Testis (tissue), 3 donors: ENCODE data around the gene KATNIP. TPM values are rescaled to one million over a fixed set of nuclear protein-coding genes. Genes with fewer than 3 reads are reported as not detected.

Experiments
- DNase-seq: peaks from one replicate; pipeline ENCODE4 v3.0.0-alpha.2; 2019
- H3K27ac ChIP-seq, 2 donors: fragments of 200-600 bp; sonication (generic); one replicate each; pipeline ENCODE4 v1.5.1; 2019
- H3K27me3 ChIP-seq: fragments of 200-600 bp; sonication (generic); one replicate; pipeline ENCODE4 v1.5.1; 2019
- H3K36me3 ChIP-seq: fragments of 200-600 bp; sonication (generic); one replicate; pipeline ENCODE4 v1.5.1; 2017; ENCODE audit warnings: low read depth; ENCODE audit errors: missing control alignments
- H3K4me1 ChIP-seq: fragments of 200-600 bp; sonication (generic); one replicate; pipeline ENCODE4 v1.5.1; 2019
- H3K4me3 ChIP-seq, 2 donors: fragments of 200-600 bp; sonication (generic); one replicate each; pipeline ENCODE4 v1.5.1; 2017 to 2019
- H3K9me3 ChIP-seq: fragments of 200-600 bp; sonication (generic); one replicate; pipeline ENCODE4 v1.5.1; 2017
- CTCF ChIP-seq, 3 experiments: fragments of 450-650 bp in 2 of 3; fragments of 200-600 bp in 1 of 3; sonication (generic) in 1 of 3; IDR thresholded peaks; one replicate each; pipeline ENCODE4 v1.5.1; 2016 to 2019; ENCODE audit warnings: antibody characterized with exemption in 3 of 3, mild to moderate bottlenecking in 2 of 3, moderate library complexity in 1 of 3
- POLR2A ChIP-seq: fragments of 450-650 bp; IDR thresholded peaks from one replicate; pipeline ENCODE4 v1.6.1; 2017; ENCODE audit warnings: antibody characterized with exemption, mild to moderate bottlenecking, moderate library complexity
- WGBS, 2 donors: methylation state at CpG; one replicate each; pipeline ENCODE4 v1.1.5; 2018; 5-methylcytosine and 5-hydroxymethylcytosine counted together
- intact Hi-C: fragments of 100-400 bp; cut with DNase I; formaldehyde crosslinking; loops from one replicate; pipeline ENCODE4 v1.15.1; 2023; ENCODE audit warnings: low total_unique reads
- polyA plus RNA-seq: library from polyadenylated mRNA; stranded (reverse); fragments of 350-450 nt; fragmentation: Illumina TruSeq; extraction: RNeasy Lipid Tissue Mini Kit (QIAGEN cat#74804); gene quantifications from one replicate; pipeline ENCODE4 v1.2.3, GENCODE V29; 2014; ENCODE audit warnings: low read depth, low replicate concordance; ENCODE audit not compliant: insufficient read depth
- total RNA-seq, 2 donors: library from RNA; depleted of rRNA; stranded (reverse); fragments of >200 nt; gene quantifications; one replicate each; pipeline ENCODE4 v1.2.3, GENCODE V29; 2016

The KATNIP gene
- total and polyA plus RNA-seq, 3 donors from 2014 or later = 43.2 to 80.2 (median 48.6) TPM

DNA sequence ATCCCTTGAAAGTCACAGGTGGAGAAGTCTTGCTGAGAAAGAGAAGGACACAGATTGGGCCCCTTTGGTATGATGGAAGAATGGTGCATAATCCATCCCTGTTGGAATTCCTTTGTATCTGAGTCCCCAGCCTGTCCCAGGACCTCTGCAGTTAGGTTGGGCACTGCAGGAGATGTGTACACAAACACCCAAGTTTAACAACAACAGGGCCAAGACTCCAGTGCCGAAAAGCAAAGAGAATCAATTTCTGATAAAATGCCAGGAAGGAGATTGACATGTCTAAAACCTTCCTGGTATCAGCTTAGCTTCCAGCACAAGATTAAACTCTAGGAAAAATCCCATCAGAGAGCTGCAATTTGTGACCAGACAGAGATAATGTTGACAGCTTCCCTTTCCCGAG is 32.9 kb downstream of the KATNIP start:
- WGBS, 2 donors = 53 to 60% methylated on average over 2 of the region's 2 CpGs
- no peaks in the 10 kb centered on the region for H3K4me1 ChIP-seq
- intact Hi-C loops = no loop called here
- H3K9me3 ChIP-seq = no peaks in the 10 kb centered on the region
- TF ChIP-seq POLR2A (no peak), CTCF (IDR thresholded peaks at IDR 0.05) (no peak)
- H3K27me3 ChIP-seq = no peaks in the 10 kb centered on the region
- no peak for DNase-seq
- H3K4me3 ChIP-seq = no peak overlapping the region
- H3K36me3 ChIP-seq = no peaks in the 10 kb centered on the region
- H3K27ac ChIP-seq = no peak overlapping the region

- Histone ChIP-seq H3K4me1 (no peaks in the 10 kb centered on the region), H3K27me3 (no peaks in the 10 kb centered on the region), H3K9me3 (no peaks in the 10 kb centered on the region), H3K36me3 (no peaks in the 10 kb centered on the region), H3K4me3 (no peak overlapping the region), H3K27ac (no peak overlapping the region)
- 80 to 100% methylated on average over 1 of the region's 1 CpG for WGBS, 2 donors
- no peak for DNase-seq
- TF ChIP-seq CTCF (IDR thresholded peaks at IDR 0.05) = no peak
- TF ChIP-seq POLR2A = no peak
- intact Hi-C loops = no loop called here
Observed at GRCh38 chr16:27583634-27584033, 33.7 kb downstream of the KATNIP start.

GRCh38 chr16:27585200-27585599 is 35.3 kb downstream of the KATNIP start:
- H3K27ac ChIP-seq = no peak overlapping the region
- DNase-seq = no peak

DNA sequence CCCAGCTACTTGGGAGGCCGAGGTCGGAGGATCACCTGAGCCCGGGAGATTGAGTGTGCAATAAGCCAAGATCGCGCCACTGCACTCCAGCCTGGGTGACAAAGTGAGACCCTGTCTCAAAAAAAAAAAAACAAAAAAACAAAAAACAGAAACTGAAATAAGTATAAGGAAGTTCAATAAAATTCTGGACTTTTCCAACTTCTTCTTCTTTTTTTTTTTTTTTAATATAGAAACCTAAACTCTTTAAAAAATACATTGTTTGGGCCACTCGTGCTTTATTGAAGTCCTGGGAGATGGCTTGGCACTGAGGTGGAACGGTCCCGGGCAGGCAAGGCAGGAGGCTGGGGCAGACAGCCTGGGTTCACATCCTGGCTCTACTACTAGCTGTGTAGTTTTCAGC is 36.8 kb downstream of the KATNIP start:
- DNase-seq = no peak
- Histone ChIP-seq H3K36me3 (no peaks in the 10 kb centered on the region), H3K4me3 (no peak overlapping the region), H3K27ac (no peak overlapping the region), H3K27me3 (no peaks in the 10 kb centered on the region), H3K9me3 (no peaks in the 10 kb centered on the region), H3K4me1 (no peaks in the 10 kb centered on the region)
- TF ChIP-seq CTCF (IDR thresholded peaks at IDR 0.05) (no peak), POLR2A (no peak)
- intact Hi-C loops = no loop called here
- 86 to 87% methylated on average over 8 of the region's 8 CpGs for WGBS, 2 donors

More at GRCh38 chr16:27585200-27585599, 35.3 kb downstream of the KATNIP start:
- Histone ChIP-seq H3K27me3 (no peaks in the 10 kb centered on the region), H3K9me3 (no peaks in the 10 kb centered on the region), H3K36me3 (no peaks in the 10 kb centered on the region), H3K4me1 (no peaks in the 10 kb centered on the region), H3K4me3 (no peak overlapping the region)
- no peak for TF ChIP-seq CTCF (IDR thresholded peaks at IDR 0.05)
- no peak for TF ChIP-seq POLR2A
- 91 to 96% methylated on average over 5 of the region's 5 CpGs for WGBS, 2 donors
- intact Hi-C loops = no loop called here

DNA sequence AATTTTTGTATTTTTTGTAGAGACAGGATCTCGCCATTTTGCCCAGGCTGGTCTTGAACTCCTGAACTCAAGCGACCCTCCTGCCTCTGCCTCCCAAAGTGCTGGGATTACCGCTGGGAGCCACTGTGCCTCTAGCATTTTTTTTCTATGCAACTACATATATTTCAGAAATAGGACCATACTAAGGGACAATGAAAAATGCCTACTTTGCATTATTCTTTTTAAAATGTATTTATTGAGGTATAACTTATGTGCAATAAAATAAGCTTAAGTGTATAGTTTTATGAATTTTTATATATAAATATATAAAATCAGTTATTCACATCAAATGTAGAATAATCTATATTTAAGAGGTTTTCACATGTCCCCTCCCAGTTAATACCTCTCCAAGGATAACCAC is 38.1 kb downstream of the KATNIP start:
- TF ChIP-seq CTCF (IDR thresholded peaks at IDR 0.05) = no peak
- no peak for TF ChIP-seq POLR2A
- no peaks in the 10 kb centered on the region for H3K36me3 ChIP-seq
- DNase-seq = no peak
- no peak overlapping the region for H3K27ac ChIP-seq
- H3K4me1 ChIP-seq = no peaks in the 10 kb centered on the region
- no peaks in the 10 kb centered on the region for H3K9me3 ChIP-seq
- no peaks in the 10 kb centered on the region for H3K27me3 ChIP-seq
- no peak overlapping the region for H3K4me3 ChIP-seq
- intact Hi-C loops = no loop called here
- WGBS, 2 donors = 90 to 94% methylated on average over 3 of the region's 3 CpGs
